ENCODE data around the gene KIAA1328. TPM values are rescaled to one million over a fixed set of nuclear protein-coding genes. Genes with fewer than 3 reads are reported as not detected.

KIAA1328 gene
- total and polyA plus RNA-seq, 9 of the 15 experiments (the other 6 are each of a cell fraction or from before 2014, with no cell fraction given), result 4.0 to 8.6 (median 7.4) TPM

DNA sequence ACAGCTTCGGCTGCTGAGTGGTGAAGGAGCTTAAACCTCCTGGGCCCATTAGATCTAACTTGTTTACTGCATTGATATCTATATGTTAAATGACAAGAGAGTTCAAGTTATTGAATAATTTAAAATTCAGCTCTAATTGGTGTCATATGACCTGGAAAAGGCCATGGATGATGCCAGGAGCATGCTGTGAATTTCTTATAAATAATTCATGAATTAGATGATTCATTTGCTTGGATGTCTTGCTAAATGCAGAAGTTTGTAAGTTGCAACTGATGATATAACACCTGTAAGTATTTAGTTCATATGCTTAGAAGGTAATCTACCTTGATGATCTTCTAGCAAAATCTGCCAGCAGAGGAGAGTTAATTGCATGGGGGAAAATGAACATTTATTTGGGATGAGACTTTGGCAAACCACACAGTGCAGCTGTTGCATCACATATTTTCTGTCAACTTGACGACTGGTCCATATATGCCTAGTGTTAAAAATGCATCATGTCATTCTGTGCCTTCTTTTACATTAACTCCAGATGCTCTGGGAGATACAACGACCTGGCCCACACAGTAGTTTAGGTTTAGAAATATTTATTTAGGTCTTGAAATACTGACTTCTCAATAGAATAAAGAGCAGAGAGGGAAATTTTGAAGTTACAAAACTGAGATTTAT lies 226.3 kb downstream of the KIAA1328 start (continued):
- TF ChIP-seq REST (IDR thresholded peaks at IDR 0.05; ENCODE audit: borderline replicate concordance) (no peak), REST (CRISPR knock-in tag; IDR thresholded peaks at IDR 0.05; ENCODE audit: low read depth) (no peak), ZFX (CRISPR knock-in tag; IDR thresholded peaks at IDR 0.05) (no peak), HSF4 (CRISPR knock-in tag; IDR thresholded peaks at IDR 0.05; ENCODE audit: borderline replicate concordance) (no peak), MTF1 (CRISPR knock-in tag; IDR thresholded peaks at IDR 0.05; ENCODE audit: borderline replicate concordance) (no peak), LEF1 (IDR thresholded peaks at IDR 0.05) (no peak), RBFOX2 (IDR thresholded peaks at IDR 0.05; ENCODE audit: low read depth, low read length) (no peak)
- TF ChIP-seq, protein P1, sequence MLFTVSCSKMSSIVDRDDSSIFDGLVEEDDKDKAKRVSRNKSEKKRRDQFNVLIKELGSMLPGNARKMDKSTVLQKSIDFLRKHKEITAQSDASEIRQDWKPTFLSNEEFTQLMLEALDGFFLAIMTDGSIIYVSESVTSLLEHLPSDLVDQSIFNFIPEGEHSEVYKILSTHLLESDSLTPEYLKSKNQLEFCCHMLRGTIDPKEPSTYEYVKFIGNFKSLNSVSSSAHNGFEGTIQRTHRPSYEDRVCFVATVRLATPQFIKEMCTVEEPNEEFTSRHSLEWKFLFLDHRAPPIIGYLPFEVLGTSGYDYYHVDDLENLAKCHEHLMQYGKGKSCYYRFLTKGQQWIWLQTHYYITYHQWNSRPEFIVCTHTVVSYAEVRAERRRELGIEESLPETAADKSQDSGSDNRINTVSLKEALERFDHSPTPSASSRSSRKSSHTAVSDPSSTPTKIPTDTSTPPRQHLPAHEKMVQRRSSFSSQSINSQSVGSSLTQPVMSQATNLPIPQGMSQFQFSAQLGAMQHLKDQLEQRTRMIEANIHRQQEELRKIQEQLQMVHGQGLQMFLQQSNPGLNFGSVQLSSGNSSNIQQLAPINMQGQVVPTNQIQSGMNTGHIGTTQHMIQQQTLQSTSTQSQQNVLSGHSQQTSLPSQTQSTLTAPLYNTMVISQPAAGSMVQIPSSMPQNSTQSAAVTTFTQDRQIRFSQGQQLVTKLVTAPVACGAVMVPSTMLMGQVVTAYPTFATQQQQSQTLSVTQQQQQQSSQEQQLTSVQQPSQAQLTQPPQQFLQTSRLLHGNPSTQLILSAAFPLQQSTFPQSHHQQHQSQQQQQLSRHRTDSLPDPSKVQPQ (CRISPR knock-in tag; IDR thresholded peaks at IDR 0.05; ENCODE audit: borderline replicate concordance), result no peak

All from K562 (cell line).